Spleen (tissue), 7 donors: ENCODE data around the gene ARHGEF40.

ENCODE experiments used
- POLR2A ChIP-seq, 3 donors: fragments of 450-650 bp; IDR thresholded peaks; one replicate each; pipeline ENCODE4 v1.5.1; 2017; ENCODE audit warnings: antibody characterized with exemption in 3 of 3, mild to moderate bottlenecking in 1 of 3
- POLR2AphosphoS5 ChIP-seq, 3 donors: sonication (generic); formaldehyde crosslinking; IDR thresholded peaks; one replicate each; pipeline ENCODE4 v1.5.1; 2017; ENCODE audit warnings: antibody characterized with exemption in 3 of 3
- TF ChIP-seq, protein P1 (sequence below), 11 experiments: fragments of 200-600 bp in 7 of 11; fragments of 450-650 bp in 4 of 11; sonication (generic) in 4 of 11; IDR thresholded peaks in 8 of 11; conservative IDR thresholded peaks in 3 of 11; 1 replicate in 7 of 11; 2 replicates in 4 of 11; pipeline versions ENCODE4 v1.4.0 to v1.8.0; 2016 to 2021; ENCODE audit warnings: antibody characterized with exemption in 11 of 11, inconsistent platforms in 4 of 11, mild to moderate bottlenecking in 1 of 11
- donor health status: DM: no; HTN: no; CAD: no; lungs with moderate emphysema.
- donor health status: DM: no; HTN: no; CAD: no.
- donor health status: DM: no; HTN: no; CAD: no.

DNA sequence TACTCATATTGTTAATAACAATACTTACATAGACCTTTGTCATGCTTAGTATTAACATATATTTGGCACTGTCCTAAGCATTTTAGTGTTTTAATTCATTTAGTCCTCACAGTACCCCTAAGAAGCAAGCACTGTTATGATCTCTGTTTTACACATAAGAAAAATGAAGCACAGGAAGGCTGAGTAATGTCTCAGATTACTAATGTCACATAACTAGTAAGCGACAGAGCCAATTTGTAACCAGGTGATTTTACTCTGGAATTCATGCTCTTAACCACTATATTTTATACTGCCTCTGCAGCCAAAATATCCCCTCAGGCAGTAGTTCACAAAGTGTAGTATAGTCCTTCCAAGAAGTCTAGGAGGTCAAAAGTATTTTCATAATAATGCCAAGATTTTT, 51.0 kb downstream of the ARHGEF40 start:
- TF ChIP-seq, protein P1, sequence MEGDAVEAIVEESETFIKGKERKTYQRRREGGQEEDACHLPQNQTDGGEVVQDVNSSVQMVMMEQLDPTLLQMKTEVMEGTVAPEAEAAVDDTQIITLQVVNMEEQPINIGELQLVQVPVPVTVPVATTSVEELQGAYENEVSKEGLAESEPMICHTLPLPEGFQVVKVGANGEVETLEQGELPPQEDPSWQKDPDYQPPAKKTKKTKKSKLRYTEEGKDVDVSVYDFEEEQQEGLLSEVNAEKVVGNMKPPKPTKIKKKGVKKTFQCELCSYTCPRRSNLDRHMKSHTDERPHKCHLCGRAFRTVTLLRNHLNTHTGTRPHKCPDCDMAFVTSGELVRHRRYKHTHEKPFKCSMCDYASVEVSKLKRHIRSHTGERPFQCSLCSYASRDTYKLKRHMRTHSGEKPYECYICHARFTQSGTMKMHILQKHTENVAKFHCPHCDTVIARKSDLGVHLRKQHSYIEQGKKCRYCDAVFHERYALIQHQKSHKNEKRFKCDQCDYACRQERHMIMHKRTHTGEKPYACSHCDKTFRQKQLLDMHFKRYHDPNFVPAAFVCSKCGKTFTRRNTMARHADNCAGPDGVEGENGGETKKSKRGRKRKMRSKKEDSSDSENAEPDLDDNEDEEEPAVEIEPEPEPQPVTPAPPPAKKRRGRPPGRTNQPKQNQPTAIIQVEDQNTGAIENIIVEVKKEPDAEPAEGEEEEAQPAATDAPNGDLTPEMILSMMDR (IDR thresholded peaks at IDR 0.05 in 8 of 11, conservative IDR thresholded peaks at IDR 0.05 in 3 of 11) = no peak
- no peak for TF ChIP-seq POLR2AphosphoS5 (IDR thresholded peaks at IDR 0.05)
- no peak for TF ChIP-seq POLR2A (IDR thresholded peaks at IDR 0.05)
